ENCODE results near the gene TMEM217.

- no peak for TF ChIP-seq POLR2A (IDR thresholded peaks at IDR 0.05)
- TF ChIP-seq, protein P1, sequence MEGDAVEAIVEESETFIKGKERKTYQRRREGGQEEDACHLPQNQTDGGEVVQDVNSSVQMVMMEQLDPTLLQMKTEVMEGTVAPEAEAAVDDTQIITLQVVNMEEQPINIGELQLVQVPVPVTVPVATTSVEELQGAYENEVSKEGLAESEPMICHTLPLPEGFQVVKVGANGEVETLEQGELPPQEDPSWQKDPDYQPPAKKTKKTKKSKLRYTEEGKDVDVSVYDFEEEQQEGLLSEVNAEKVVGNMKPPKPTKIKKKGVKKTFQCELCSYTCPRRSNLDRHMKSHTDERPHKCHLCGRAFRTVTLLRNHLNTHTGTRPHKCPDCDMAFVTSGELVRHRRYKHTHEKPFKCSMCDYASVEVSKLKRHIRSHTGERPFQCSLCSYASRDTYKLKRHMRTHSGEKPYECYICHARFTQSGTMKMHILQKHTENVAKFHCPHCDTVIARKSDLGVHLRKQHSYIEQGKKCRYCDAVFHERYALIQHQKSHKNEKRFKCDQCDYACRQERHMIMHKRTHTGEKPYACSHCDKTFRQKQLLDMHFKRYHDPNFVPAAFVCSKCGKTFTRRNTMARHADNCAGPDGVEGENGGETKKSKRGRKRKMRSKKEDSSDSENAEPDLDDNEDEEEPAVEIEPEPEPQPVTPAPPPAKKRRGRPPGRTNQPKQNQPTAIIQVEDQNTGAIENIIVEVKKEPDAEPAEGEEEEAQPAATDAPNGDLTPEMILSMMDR (IDR thresholded peaks at IDR 0.05), result no peak
Observed at GRCh38 chr6:37218061-37218460, 39.9 kb downstream of the TMEM217 start.
